ENCODE measurements around the gene TXN2.
A peak's percentile ranks its signal among the peaks of the same experiment; 100 is the strongest.
"Not testable (repeated sequence)": the region's sequence is repeated elsewhere in the genome, so short reads cannot be mapped to it uniquely, and the experiment has no call there.

TXN2 gene, protein sequence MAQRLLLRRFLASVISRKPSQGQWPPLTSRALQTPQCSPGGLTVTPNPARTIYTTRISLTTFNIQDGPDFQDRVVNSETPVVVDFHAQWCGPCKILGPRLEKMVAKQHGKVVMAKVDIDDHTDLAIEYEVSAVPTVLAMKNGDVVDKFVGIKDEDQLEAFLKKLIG

DNA sequence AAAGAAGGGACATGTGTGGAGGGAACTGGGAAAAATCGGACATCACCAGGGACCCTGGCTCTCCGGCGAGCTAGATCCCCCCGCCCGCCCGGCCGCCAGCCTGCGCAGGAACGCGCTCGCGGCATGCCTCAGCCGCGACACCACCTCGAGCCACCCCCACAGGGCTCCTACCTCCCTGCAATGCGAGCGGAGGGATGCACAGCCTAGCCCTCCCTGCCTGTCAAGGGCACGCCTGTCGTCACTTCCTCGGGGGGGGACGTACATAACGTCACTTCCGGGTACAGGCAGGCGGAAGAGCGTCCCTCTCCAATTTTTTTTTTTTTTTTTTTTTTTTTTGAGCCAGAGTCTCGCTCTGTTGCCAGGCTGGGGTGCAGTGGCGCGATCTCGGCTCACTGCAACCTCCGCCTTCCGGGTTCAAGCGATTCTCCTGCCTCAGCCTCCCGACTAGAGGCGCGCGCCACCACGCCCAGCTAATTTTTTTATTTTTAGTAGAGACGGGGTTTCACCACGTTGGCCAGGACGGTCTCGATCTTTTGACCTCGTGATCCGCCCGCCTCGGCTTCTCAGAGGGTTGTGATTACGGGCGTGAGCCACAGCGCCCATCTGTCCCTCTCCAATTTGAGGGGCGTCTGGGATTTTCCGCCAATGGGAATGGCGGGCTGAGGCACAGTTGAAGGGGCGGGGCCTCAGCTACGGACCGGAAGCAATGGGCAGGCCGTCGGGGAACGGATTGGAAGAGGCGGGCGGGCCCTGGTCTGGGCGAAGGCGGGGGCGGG is at the start of gene TXN2:
Gene TXN2, minus strand, starts transcription at position 248 of the 776 bp plus-strand sequence. CDS start 803 bp downstream, outside the sequence.
- peak; percentile 95 for DNase-seq (ENCODE audit: low spot score)

- DNase-seq (ENCODE audit: low spot score), result peak; percentile 99
These were observed 47.6 kb upstream of the TXN2 start, which contains the start of gene EIF3D for GRCh38 chr22:36528795-36529751. Gene EIF3D, minus strand, starts transcription at chr22:36529166. Its CDS starts 3,045 bp downstream, at chr22:36526121.

DNA sequence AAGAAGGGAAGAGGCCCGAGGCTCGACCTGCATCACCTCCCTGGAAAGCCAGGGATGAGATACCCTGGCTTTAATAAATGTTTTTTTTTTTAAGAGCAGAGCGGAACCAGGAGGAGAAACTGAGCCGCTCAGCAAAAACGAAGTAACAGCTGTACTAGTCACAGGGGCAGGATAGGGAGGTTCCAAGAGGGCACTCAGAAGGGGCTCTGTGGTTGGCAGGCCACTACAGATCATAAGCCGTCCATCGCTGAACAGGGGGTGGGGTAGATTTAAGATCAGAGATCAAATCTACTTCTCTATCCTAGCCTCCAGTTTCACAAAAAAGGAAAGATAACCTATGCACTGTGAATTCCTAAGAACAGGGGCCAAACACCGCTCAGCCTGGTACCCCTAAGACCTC is 46.9 kb upstream of the TXN2 start:
- no peak for DNase-seq (ENCODE audit: low spot score)

GRCh38 chr22:36522662-36523061 is 41.2 kb upstream of the TXN2 start:
- no peak for DNase-seq (ENCODE audit: low spot score)

DNA sequence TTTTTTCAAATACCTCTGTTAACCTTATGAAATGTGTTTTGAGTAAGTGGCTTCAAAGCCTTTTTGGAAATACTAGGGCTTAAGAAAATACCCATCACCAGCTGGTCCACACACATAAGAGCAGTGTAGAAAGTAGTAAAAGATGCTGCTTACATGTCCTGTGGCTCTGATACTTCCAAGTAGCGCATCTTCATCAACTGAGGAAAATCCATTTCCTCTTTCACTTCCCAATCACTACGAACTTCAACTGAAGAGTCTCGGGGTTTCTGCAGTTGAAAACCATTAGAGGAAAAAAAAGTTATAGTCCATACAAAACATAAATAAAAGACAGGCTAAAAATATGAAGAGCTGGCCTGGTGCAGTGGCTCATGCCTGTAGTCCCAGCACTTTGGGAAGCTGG is 39.0 kb upstream of the TXN2 start:
- DNase-seq (ENCODE audit: low spot score), result no peak

- DNase-seq (ENCODE audit: low spot score), result not testable (repeated sequence)
These were observed 38.5 kb upstream of the TXN2 start for GRCh38 chr22:36519906-36520305.

DNA sequence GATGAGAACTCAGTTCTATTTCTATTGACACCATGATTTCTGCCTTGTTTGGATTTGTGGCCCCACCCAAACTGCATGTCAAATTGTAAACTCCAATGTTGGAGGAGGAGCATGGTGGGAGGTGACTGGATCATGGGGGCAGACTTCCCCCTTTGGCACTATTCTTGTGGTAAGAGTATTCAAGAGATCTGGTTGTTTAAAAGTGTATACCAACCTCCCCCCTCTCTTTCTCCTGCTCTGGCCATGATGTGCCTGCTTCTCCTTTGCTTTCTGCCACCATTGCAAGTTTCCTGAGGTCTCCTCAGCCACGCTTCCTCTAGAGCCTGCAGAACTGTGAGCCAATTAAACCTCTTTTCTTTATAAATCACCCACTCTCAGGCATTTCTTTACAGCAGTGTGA is 33.3 kb upstream of the TXN2 start:
- no peak for DNase-seq (ENCODE audit: low spot score)

DNA sequence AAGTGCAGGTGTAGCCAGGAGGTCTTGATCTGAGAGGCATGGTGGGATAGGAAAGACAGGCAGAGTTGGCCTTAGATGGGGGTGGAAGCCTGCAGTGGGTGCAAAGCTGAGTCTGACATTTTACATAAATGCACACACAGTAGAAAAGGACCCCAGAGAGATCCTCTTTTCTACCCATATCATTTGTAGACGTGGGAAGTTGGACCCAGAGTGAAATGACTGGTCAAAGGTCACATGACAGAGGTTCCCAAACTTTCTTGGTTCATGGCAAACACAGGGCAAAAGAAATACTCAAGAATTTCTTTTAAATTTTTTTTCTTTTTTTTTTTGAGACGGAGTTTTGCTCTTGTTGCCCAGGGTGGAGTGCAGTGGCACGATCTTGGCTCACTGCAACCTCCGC is 31.6 kb upstream of the TXN2 start:
- no peak for DNase-seq (ENCODE audit: low spot score)

DNA sequence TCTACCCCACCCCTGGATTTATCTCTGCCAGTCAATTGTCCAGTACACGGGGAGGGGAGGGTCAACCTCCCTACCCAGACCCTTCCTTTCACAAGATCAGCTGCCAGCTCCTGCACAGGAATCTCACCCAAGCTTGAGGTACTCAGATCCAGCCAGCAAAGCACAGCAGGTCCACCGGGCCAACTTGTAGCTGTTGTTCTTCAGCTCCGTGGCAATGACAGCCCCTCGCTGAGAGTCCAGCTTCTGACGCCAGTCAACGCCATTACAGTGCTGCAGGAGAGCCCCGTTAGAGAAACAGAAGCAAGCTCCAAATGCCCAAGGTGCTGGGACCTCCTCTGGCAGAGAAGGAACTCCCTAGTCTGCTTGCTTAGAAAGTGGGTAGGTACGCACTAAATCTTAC is 30.9 kb upstream of the TXN2 start:
- no peak for DNase-seq (ENCODE audit: low spot score)

DNA sequence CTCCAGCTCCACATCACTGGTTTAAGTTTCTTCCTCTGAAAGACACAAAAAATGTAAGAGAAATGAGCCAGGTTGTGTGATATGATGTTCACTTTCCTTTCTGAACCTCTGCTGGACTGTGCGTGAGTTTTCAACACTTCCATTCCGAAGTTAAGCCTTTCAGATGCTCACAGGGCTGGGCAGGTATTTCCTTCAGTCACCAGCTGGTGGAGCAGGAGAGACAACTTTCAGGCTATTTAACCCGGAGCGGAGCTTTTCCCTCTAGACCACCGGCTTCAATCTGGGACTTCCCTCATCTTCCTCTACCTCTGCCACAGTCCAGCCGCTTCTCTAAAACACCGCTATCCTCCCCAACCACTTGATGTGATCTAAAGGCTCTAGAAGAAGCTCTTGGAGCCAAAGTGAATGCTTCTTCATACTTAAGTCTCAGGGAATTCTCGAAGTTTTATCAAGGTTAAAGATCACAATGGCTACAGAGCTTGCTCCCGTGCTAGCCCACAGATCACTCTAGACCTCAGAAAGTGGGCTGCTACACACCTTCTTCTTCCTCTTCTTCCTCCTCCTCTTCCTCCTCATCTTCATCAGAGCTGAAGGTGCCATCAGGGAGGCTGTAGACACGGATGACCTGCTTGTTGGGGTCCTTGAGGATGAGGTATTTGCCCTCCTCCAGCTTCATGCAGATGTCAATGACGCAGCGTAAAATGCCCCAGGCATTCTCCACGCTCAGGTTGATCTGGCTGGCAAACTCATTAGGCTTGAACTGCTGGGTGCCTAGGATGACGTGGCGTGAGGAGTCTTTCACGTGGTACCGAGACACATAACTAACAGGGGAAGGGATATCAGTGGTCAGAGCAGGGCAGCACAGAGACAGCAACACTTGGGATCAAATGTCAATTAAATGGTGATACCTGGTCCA is 29.8 kb upstream of the TXN2 start:
- DNase-seq (ENCODE audit: low spot score), result peak; percentile 39

DNA sequence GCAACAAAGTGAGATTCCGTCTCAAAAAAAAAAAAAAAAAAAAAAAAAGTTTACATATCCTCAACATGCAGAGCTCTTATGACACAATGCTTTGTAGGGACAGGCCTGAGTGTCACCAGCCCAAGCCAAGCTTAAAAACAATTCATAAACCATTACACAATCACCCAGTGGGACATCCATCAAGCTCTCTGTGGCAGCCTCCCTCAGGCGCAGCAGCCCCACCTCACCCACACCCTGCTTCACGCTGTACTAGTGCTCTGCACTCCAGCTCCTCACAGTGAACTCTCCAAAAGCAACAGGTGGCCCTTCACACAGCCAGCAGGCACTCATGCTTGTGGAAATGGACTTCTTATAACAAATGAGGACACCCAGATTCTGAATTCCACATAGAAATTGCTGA is 28.9 kb upstream of the TXN2 start:
- no peak for DNase-seq (ENCODE audit: low spot score)

DNA sequence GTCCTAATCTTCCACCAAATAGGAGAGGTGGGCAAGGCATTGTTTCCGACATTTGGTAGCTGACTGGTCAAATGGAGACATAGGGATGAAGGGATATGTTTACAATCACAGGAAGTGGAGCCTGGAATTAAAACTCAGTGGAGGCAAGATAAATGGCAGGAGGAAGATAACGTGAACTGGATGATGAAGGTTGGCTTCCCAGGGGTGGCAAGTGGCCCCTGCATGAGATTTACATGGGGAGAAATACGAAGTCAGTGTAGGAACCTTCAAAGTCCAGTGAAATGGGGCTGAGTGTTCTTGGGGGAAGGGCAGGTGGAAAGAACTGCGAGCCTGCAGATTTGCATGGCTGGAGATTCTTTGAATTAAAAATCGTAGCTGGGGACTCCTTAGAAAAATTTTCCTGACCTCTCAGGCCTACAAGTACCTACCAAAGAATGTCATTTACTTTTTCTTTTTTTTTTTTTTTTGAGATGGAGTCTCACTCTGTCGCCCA is 26.1 kb upstream of the TXN2 start:
- DNase-seq (ENCODE audit: low spot score), result no peak

DNA sequence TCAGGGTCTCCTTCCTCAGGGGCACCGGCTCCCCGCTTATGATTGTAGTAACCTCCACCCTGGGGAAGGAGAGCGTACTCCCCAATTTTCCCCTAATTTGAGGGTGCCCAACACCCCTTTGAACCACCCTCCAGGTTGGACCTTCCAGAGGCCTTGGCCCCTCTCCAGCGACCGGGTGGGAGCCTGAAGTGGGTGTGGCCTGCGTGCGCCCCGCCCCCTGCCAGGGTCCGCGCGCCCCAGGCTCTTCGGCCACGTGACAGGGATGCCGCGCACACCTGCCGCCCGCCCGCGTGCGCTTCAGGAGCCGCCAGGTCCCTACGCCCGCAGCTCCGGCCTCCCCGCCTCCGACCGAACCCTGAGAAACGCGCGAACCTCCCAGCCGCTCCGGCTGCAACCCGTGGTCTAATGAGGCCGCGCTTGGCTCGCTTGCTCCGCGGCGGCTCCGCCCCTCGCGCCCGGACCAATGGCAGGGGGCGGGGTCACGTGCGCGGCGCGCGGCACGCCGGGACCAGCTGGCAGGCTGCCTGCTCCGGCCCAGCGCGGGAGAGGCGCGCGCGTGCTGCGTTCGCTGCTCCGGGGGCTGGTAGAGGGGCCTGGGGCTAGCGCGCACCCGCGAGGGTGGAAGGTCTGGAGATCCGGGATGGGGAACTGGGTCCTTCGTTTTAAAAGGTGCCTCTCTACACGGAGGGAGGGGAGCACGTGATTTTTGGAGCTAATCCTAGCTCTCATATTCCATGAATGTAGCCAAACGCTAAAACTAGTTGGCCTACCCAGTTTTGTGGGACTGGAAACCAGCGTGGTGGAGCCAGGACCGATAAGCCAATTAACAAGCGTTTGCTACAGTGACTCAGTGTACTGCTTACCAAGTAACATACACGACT is 25.4 kb upstream of the TXN2 start, which contains the start of gene FOXRED2:
Gene FOXRED2, minus strand, starts transcription at position 404 of the 881 bp plus-strand sequence. CDS start 618 bp downstream, outside the sequence.
- DNase-seq (ENCODE audit: low spot score), result peak; percentile 88

- DNase-seq (ENCODE audit: low spot score), result no peak
These were observed 24.7 kb upstream of the TXN2 start for GRCh38 chr22:36505998-36506635.

DNA sequence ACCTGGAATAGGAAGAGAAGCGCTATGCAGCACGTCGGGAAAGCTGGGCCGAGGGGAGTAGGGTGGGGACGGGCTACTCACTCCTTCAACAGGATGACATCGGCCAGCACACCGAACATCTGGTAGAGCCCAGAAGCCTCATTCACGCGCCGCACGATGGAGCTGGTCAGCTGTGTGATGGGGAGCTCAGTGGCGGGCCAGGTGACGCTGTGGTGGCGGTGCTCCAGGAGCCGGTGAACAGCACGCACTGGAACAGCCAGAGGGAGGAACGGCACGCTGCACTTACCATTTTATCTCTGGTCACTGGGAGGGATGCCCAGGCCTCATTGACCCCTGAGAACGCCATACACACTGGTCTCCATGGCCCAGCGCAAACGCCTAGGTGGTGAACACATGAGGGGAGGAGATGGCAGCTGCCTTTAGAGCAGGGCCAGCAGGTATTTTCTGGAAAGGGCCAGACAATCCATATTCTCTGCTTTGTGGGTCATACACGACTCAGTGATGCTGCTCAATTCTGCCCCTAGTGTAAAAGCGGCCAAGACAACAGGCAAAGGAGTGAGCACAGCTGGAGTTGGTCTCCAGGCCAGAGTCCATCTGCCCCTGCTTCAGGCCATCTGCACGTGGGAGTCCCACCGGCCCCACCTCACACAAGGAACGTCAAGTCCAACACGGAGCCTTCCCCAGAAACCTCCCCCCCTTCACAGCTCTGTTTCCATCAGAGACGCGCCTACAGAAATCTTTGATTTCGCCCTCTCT is 16.6 kb upstream of the TXN2 start:
- no peak for DNase-seq (ENCODE audit: low spot score)

- no peak for DNase-seq (ENCODE audit: low spot score)
These were observed 12.3 kb upstream of the TXN2 start for GRCh38 chr22:36493690-36494110.

- no peak for DNase-seq (ENCODE audit: low spot score)
These were observed 10.7 kb upstream of the TXN2 start for GRCh38 chr22:36492109-36492508.

DNA sequence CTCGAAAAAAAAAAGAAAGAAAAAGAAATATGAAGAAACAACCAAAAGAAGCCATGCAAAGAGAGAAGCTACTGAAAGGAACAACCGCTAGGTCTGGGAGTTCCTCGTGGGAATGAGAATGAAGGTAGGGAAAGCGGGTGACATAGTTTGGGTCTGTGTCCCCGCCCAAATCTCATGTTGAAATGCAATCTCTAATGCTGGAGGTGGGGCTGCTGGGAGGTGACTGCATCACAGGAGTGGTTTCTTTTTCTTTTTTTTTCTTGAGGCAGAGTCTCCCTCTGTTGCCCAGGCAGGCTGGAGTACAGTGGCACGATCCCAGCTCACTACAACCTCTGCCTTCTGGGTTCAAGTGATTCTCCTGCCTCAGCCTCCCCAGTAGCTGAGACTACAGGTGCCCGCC is 9.7 kb upstream of the TXN2 start:
- DNase-seq (ENCODE audit: low spot score), result no peak

Data from CD4-positive, alpha-beta T cell treated with Interleukin-2 at 100 ng/mL for 4 hours (primary cell).